Endothelial cell of umbilical vein (primary cell): ENCODE data around the gene TRAK1. TPM values are rescaled to one million over a fixed set of nuclear protein-coding genes. Genes with fewer than 3 reads are reported as not detected.
A peak's percentile ranks its signal among the peaks of the same experiment; 100 is the strongest.

Source experiments
- BruUV-seq: library from RNA; stranded (reverse); fragments of 400-500 nt; replicated peaks from 2 replicates; lab custom pipeline; 2021; lab: Mats Ljungman, UMichigan
- CTCF ChIA-PET: fragments of 300-600, 350-600 bp; sonication (Branson Sonifier 250); formaldehyde crosslinking; loops from one replicate; lab custom pipeline; 2021; ENCODE audit warnings: antibody characterized with exemption, inconsistent platforms; lab: Charles Lee
- POLR2A ChIA-PET: fragments of 300-600, 350-600 bp; sonication (Branson Sonifier 250); formaldehyde crosslinking; loops from one replicate; lab custom pipeline; 2021; ENCODE audit warnings: antibody characterized with exemption, inconsistent platforms; lab: Charles Lee
- DNase-seq: peaks from one replicate; pipeline ENCODE4 v3.0.0-alpha.2; 2011; ENCODE audit warnings: low read depth, low spot score
- FAIRE-seq: peaks from 2 replicates; lab custom pipeline; 2011; peaks lifted over from hg19 to GRCh38; lab: Jason Lieb, UNC
- H2AFZ ChIP-seq: 2 replicates; pipeline ENCODE4 v1.6.0; 2012; ENCODE audit warnings: low read depth, low read length, control low read depth, inconsistent platforms
- H3K27ac ChIP-seq: 2 replicates; pipeline ENCODE4 v1.5.1; 2011; ENCODE audit warnings: low read depth, mild to moderate bottlenecking, control low read depth, low read length, moderate library complexity; ENCODE audit not compliant: insufficient read depth
- H3K27me3 ChIP-seq, 2 experiments: 2 replicates each; pipeline versions ENCODE4 v1.6.0 to v1.6.1; 2011; ENCODE audit warnings: low read length in 2 of 2, mixed read lengths in 1 of 2; ENCODE audit not compliant: control insufficient read depth in 2 of 2, insufficient read depth in 2 of 2
- H3K36me3 ChIP-seq, 2 experiments: 2 replicates in 1 of 2; 3 replicates in 1 of 2; pipeline ENCODE4 v1.5.1; 2011; ENCODE audit warnings: low read length in 2 of 2, mild to moderate bottlenecking in 1 of 2, moderate library complexity in 1 of 2; ENCODE audit not compliant: control insufficient read depth in 2 of 2, insufficient read depth in 2 of 2; ENCODE audit errors: extremely low read depth in 1 of 2
- H3K4me1 ChIP-seq: 3 replicates; pipeline ENCODE4 v1.5.1; 2011; ENCODE audit warnings: mild to moderate bottlenecking, low read length; ENCODE audit not compliant: control insufficient read depth, insufficient read depth; ENCODE audit errors: extremely low read depth
- H3K4me2 ChIP-seq: 2 replicates; pipeline ENCODE4 v1.6.1; 2011; ENCODE audit warnings: low read length, control low read depth, mixed read lengths; ENCODE audit not compliant: insufficient read depth
- H3K4me3 ChIP-seq, 3 experiments: fragments of 200-600 bp in 1 of 3; sonication (generic), shearing (Covaris generic) in 1 of 3; replicated peaks in 1 of 3; 2 replicates each; pipeline ENCODE4 v1.5.1; 2011 to 2016; ENCODE audit warnings: control low read depth in 3 of 3, low read length in 3 of 3, mild to moderate bottlenecking in 2 of 3, inconsistent platforms in 1 of 3, low read depth in 1 of 3, moderate library complexity in 1 of 3; ENCODE audit not compliant: insufficient read depth in 1 of 3
- H3K79me2 ChIP-seq: 2 replicates; pipeline ENCODE4 v1.6.0; 2012; ENCODE audit warnings: low read length, inconsistent platforms; ENCODE audit not compliant: control insufficient read depth, insufficient read depth
- H3K9ac ChIP-seq: replicated peaks from 2 replicates; pipeline ENCODE3; 2011; ENCODE audit warnings: low read length, control low read depth; ENCODE audit not compliant: insufficient read depth; ENCODE audit errors: extremely low read depth
- H3K9me1 ChIP-seq: replicated peaks from 3 replicates; pipeline ENCODE4 v1.6.0; 2011; ENCODE audit warnings: mild to moderate bottlenecking, low read length; ENCODE audit not compliant: control insufficient read depth, insufficient read depth; ENCODE audit errors: extremely low read depth
- H3K9me3 ChIP-seq: replicated peaks from 2 replicates; pipeline ENCODE4 v1.5.1; 2012; ENCODE audit warnings: low read length, inconsistent platforms; ENCODE audit not compliant: control insufficient read depth, insufficient read depth
- H4K20me1 ChIP-seq: replicated peaks from 2 replicates; pipeline ENCODE3; 2011; ENCODE audit warnings: mild to moderate bottlenecking, low read length; ENCODE audit not compliant: control insufficient read depth, insufficient read depth; ENCODE audit errors: extremely low read depth
- EZH2 ChIP-seq: IDR thresholded peaks from 2 replicates; pipeline ENCODE4 v1.6.1; 2012; ENCODE audit warnings: borderline replicate concordance, low read depth, mild to moderate bottlenecking, moderate library complexity, low read length, inconsistent platforms; ENCODE audit not compliant: severe bottlenecking
- FOS ChIP-seq: IDR thresholded peaks from 2 replicates; pipeline ENCODE4 v1.6.1; 2011; ENCODE audit warnings: mild to moderate bottlenecking, low read length, moderate library complexity, borderline replicate concordance; ENCODE audit not compliant: insufficient read depth
- GATA2 ChIP-seq: IDR thresholded peaks from 2 replicates; pipeline ENCODE4 v1.7.0; 2011; ENCODE audit warnings: low read depth, mild to moderate bottlenecking, moderate library complexity, mixed read lengths, low read length; ENCODE audit not compliant: insufficient read length, insufficient read depth
- JUN ChIP-seq: IDR thresholded peaks from 2 replicates; pipeline ENCODE4 v1.6.1; 2011; ENCODE audit warnings: borderline replicate concordance, low read depth; ENCODE audit not compliant: insufficient read length, insufficient read depth
- MYC ChIP-seq: IDR thresholded peaks from one replicate; pipeline ENCODE4 v1.6.1; 2011; ENCODE audit warnings: mild to moderate bottlenecking, low read depth, low read length
- POLR2A ChIP-seq: IDR thresholded peaks from 2 replicates; pipeline ENCODE4 v1.6.1; 2012; ENCODE audit warnings: low read depth, mild to moderate bottlenecking, control low read depth, low read length
- POLR2AphosphoS5 ChIP-seq: IDR thresholded peaks from 2 replicates; pipeline ENCODE4 v1.6.1; 2012; ENCODE audit warnings: low read depth, mild to moderate bottlenecking, control low read depth, low read length, moderate library complexity; ENCODE audit not compliant: insufficient read depth
- dilution Hi-C: fragments of 300-500 bp; cut with MboI; formaldehyde crosslinking; loops from one replicate; pipeline ENCODE4 v1.15.0; 2019; ENCODE audit warnings: low sequenced_read_pairs; ENCODE audit not compliant: extremely low pct_ligation_motif_present
- intact Hi-C: fragments of 100-400 bp; cut with micrococcal nuclease; formaldehyde crosslinking; loops from one replicate; pipeline ENCODE4 v1.10.0; 2022
- polyA plus RNA-seq, 4 experiments: library from polyadenylated mRNA; depleted of rRNA in 3 of 4; stranded (reverse) in 3 of 4; unstranded in 1 of 4; fragments of >200 nt; gene quantifications; 2 replicates each; pipeline versions ENCODE4 v1.2.1 to v1.2.3, GENCODE V29; 2011 to 2012; ENCODE audit warnings: missing spikeins in 1 of 4
- total RNA-seq: library from RNA; stranded (reverse); gene quantifications from 2 replicates; pipeline ENCODE4 v1.2.3, GENCODE V29; 2021
- TF ChIP-seq, protein P1 (sequence below): IDR thresholded peaks from 2 replicates; pipeline ENCODE4 v1.6.1; 2011; ENCODE audit not compliant: insufficient read depth, insufficient read length
- TF ChIP-seq, protein P2 (sequence below), 2 donors: IDR thresholded peaks; 1 replicate in 1 of 2; 2 replicates in 1 of 2; pipeline ENCODE4 v1.5.1; 2011; ENCODE audit warnings: low read length in 2 of 2, mild to moderate bottlenecking in 2 of 2, moderate library complexity in 2 of 2, control low read depth in 1 of 2, inconsistent platforms in 1 of 2, low read depth in 1 of 2; ENCODE audit not compliant: insufficient read depth in 1 of 2; ENCODE audit errors: extremely low read depth in 1 of 2

TRAK1 gene
- total and polyA plus RNA-seq, 2 donors (not counting 3 experiments of a cell fraction or from before 2014, with no cell fraction given), result 38.5 to 59.6 TPM

DNA sequence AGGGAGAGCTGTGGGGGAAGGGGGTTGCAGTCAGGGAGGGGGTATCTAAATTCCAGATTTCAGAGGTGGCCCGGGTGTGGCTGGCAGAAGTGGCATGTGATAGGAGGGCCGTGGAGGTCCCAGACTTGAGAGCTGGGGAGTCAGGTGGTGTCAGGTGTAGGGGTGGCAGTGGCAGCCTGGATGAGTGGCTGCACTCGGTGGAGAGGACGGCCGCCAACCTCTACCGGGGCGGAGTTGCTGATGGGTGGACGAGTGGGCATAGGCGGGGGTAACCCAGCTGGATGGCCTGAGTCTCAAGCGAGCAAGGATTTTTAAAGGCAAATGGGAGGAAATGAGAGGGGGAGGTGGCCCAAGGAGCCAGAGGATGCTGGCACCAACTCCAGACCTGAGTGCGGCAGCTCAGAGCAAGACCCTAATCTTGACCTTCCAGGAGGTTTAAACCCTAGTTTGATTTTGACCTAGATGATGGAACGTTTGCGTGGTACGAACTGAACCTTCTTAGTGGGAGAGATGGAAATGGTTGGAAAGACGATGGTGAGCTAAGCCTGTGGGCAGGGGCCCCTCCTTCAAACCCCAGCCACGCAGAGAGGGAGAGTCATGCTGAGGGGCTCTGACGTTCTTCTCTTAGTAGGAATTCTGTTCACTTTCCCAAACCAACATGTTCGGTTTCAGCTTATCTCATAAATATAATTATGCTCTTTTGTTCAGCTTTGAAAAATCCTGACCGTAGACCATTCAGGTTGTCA is 8.0 kb downstream of the TRAK1 start:
- BruUV-seq, result no TSS peak
- dilution Hi-C loops, result no loop called here
- H4K20me1 ChIP-seq, result no peaks in the 10 kb centered on the region
- H3K27ac ChIP-seq, result peak overlapping the region; percentile 1
- no peak overlapping the region for H2AFZ ChIP-seq
- peaks cover 39% of the 10 kb centered on the region for H3K4me1 ChIP-seq
- FAIRE-seq (no peak), DNase-seq (no peak)
- no peaks in the 10 kb centered on the region for H3K9me3 ChIP-seq
- no peak for TF ChIP-seq EZH2
- TF ChIP-seq POLR2AphosphoS5, result no peak
- no peak for TF ChIP-seq FOS
- TF ChIP-seq GATA2, result no peak
- no peaks in the 10 kb centered on the region for H3K27me3 ChIP-seq
- POLR2A ChIA-PET, result interaction anchor here (0.6 to 2.2 kb wide), 2 partner anchors 27 to 46 kb away, joined by 3 to 7 read pairs; no protein-coding TSS in a partner anchor
- no peak overlapping the region for H3K4me2 ChIP-seq
- intact Hi-C loops, result loop anchor here (1.0 to 5.0 kb wide), 6 partner anchors 37 to 205 kb away; partner anchors contain the start of gene ULK4
- no peak overlapping the region for H3K9ac ChIP-seq
- no peaks in the 10 kb centered on the region for H3K9me1 ChIP-seq
- peaks cover 15% of the 10 kb centered on the region for H3K79me2 ChIP-seq
- peaks cover 0 to 3% of the 10 kb centered on the region in 2 experiments for H3K36me3 ChIP-seq
- CTCF ChIA-PET, result interaction anchor here (0.7 to 5.8 kb wide), 49 partner anchors 8 to 1519 kb away, joined by 3 to 105 read pairs (median 5); partner anchors contain the start of genes TRAK1 and ULK4
- H3K4me3 ChIP-seq, result no peak overlapping the region

DNA sequence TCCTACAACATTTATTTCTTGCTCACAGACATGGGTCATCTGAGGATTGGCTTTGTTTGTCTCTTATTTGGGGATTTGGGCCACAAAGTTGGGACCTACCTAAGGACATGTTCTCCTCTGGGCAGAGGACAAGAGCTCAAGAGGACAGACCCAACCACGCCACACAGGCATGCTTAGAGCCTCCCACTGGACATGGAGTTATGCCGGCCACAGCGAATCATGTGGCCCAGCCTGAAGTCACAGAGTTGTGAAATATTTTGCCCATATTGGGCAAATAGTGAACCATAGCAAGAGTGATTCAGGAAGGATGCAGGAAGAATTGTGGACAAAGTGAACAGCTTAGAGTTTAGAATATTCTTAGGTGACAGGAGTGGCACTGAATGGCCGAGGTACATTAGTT is 9.9 kb downstream of the TRAK1 start:
- intact Hi-C loops, result loop anchor here (10.0 kb wide), 1 partner anchor 1126 kb away; no protein-coding TSS in a partner anchor
- dilution Hi-C loops, result no loop called here
- CTCF ChIA-PET, result interaction anchor here (1.0 to 5.8 kb wide), 10 partner anchors 10 to 204 kb away, joined by 3 to 105 read pairs (median 8); partner anchors contain the start of gene TRAK1
- TF ChIP-seq JUN, result no peak
- no peak for TF ChIP-seq FOS
- TF ChIP-seq, protein P1, sequence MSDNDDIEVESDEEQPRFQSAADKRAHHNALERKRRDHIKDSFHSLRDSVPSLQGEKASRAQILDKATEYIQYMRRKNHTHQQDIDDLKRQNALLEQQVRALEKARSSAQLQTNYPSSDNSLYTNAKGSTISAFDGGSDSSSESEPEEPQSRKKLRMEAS, result no peak
- TF ChIP-seq GATA2, result no peak
- TF ChIP-seq POLR2A, result no peak
- no peak for TF ChIP-seq MYC
- no peak for TF ChIP-seq POLR2AphosphoS5
- TF ChIP-seq EZH2, result no peak
- TF ChIP-seq, protein P2, sequence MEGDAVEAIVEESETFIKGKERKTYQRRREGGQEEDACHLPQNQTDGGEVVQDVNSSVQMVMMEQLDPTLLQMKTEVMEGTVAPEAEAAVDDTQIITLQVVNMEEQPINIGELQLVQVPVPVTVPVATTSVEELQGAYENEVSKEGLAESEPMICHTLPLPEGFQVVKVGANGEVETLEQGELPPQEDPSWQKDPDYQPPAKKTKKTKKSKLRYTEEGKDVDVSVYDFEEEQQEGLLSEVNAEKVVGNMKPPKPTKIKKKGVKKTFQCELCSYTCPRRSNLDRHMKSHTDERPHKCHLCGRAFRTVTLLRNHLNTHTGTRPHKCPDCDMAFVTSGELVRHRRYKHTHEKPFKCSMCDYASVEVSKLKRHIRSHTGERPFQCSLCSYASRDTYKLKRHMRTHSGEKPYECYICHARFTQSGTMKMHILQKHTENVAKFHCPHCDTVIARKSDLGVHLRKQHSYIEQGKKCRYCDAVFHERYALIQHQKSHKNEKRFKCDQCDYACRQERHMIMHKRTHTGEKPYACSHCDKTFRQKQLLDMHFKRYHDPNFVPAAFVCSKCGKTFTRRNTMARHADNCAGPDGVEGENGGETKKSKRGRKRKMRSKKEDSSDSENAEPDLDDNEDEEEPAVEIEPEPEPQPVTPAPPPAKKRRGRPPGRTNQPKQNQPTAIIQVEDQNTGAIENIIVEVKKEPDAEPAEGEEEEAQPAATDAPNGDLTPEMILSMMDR (IDR thresholded peaks at IDR 0.05; ENCODE audit: extremely low read depth in 1 of 2, insufficient read depth in 1 of 2, low read depth in 1 of 2, low read length in 2 of 2), result no peak
- DNase-seq (peak; percentile 28), FAIRE-seq (peak; percentile 8)
- no peak overlapping the region for H3K4me3 ChIP-seq
- no peak overlapping the region for H3K9ac ChIP-seq
- peaks cover 39% of the 10 kb centered on the region for H3K4me1 ChIP-seq
- H4K20me1 ChIP-seq, result no peaks in the 10 kb centered on the region
- H3K79me2 ChIP-seq, result peaks cover 15% of the 10 kb centered on the region
- H2AFZ ChIP-seq, result no peak overlapping the region
- H3K36me3 ChIP-seq, result no peaks in the 10 kb centered on the region
- H3K27me3 ChIP-seq, result no peaks in the 10 kb centered on the region
- H3K9me1 ChIP-seq, result no peaks in the 10 kb centered on the region
- POLR2A ChIA-PET, result no interaction called here
- H3K27ac ChIP-seq, result no peak overlapping the region
- BruUV-seq, result no TSS peak
- H3K4me2 ChIP-seq, result no peak overlapping the region
- no peaks in the 10 kb centered on the region for H3K9me3 ChIP-seq
